CD14-positive monocyte (primary cell): Measurements from ENCODE around the gene SCMH1. TPM values are rescaled to one million over a fixed set of nuclear protein-coding genes. Genes with fewer than 3 reads are reported as not detected.
A peak's percentile ranks its signal among the peaks of the same experiment; 100 is the strongest.

ENCODE experiments used
- DNase-seq, 3 donors: peaks; one replicate each; pipeline ENCODE4 v3.0.0-alpha.2; 2011 to 2022
- H2AFZ ChIP-seq: 2 replicates; pipeline ENCODE4 v1.6.0; 2012; ENCODE audit warnings: mild to moderate bottlenecking, low read depth, low read length, inconsistent platforms; ENCODE audit not compliant: insufficient read depth, poor library complexity, severe bottlenecking
- H3K27ac ChIP-seq, 2 donors: 1 replicate in 1 of 2; 2 replicates in 1 of 2; pipeline ENCODE4 v1.5.1; 2012 to 2013; ENCODE audit warnings: low read length in 2 of 2, control low read depth in 1 of 2, inconsistent platforms in 1 of 2, low read depth in 1 of 2, mild to moderate bottlenecking in 1 of 2
- H3K27me3 ChIP-seq, 2 donors: one replicate each; pipeline versions ENCODE4 v1.6.0 to v1.6.1; 2011 to 2013; ENCODE audit warnings: low read length in 2 of 2; ENCODE audit not compliant: control insufficient read depth in 2 of 2, insufficient read depth in 2 of 2
- H3K36me3 ChIP-seq, 2 donors: replicated peaks in 1 of 2; 1 replicate in 1 of 2; 2 replicates in 1 of 2; pipeline versions ENCODE4 v1.5.1 to v1.6.1; 2012 to 2013; ENCODE audit warnings: low read length in 2 of 2, control low read depth in 1 of 2, inconsistent platforms in 1 of 2, mild to moderate bottlenecking in 1 of 2; ENCODE audit not compliant: insufficient read depth in 2 of 2, control insufficient read depth in 1 of 2
- H3K4me1 ChIP-seq, 2 donors: 1 replicate in 1 of 2; 2 replicates in 1 of 2; pipeline versions ENCODE4 v1.5.1 to v1.6.1; 2012 to 2013; ENCODE audit warnings: low read length in 2 of 2, control low read depth in 1 of 2, inconsistent platforms in 1 of 2, mild to moderate bottlenecking in 1 of 2, moderate library complexity in 1 of 2; ENCODE audit not compliant: insufficient read depth in 2 of 2, control insufficient read depth in 1 of 2
- H3K4me2 ChIP-seq: replicated peaks from 2 replicates; pipeline ENCODE3; 2012; ENCODE audit warnings: low read length, moderate library complexity, mild to moderate bottlenecking; ENCODE audit not compliant: poor library complexity, severe bottlenecking; ENCODE audit errors: extremely low read depth
- H3K4me3 ChIP-seq, 3 experiments: fragments of 200-600 bp in 1 of 3; sonication (generic) in 1 of 3; replicated peaks in 1 of 3; 1 replicate in 2 of 3; 2 replicates in 1 of 3; pipeline ENCODE4 v1.5.1; 2011 to 2013; ENCODE audit warnings: low read length in 3 of 3, mild to moderate bottlenecking in 3 of 3, control low read depth in 2 of 3, low read depth in 2 of 3, inconsistent platforms in 1 of 3, moderate library complexity in 1 of 3
- H3K79me2 ChIP-seq: 2 replicates; pipeline ENCODE4 v1.6.0; 2012; ENCODE audit warnings: mild to moderate bottlenecking, control low read depth, inconsistent platforms, low read length, moderate library complexity; ENCODE audit not compliant: insufficient read depth
- H3K9ac ChIP-seq: 2 replicates; pipeline ENCODE4 v1.6.0; 2017; ENCODE audit warnings: low read length, mild to moderate bottlenecking; ENCODE audit not compliant: insufficient read depth, poor library complexity, severe bottlenecking
- H3K9me3 ChIP-seq, 2 donors: replicated peaks in 1 of 2; 1 replicate in 1 of 2; 2 replicates in 1 of 2; pipeline versions ENCODE4 v1.5.1 to v1.6.1; 2012 to 2013; ENCODE audit warnings: low read length in 2 of 2, control low read depth in 1 of 2; ENCODE audit not compliant: control insufficient read depth in 1 of 2, insufficient read depth in 1 of 2
- H4K20me1 ChIP-seq: 2 replicates; pipeline ENCODE4 v1.6.0; 2012; ENCODE audit warnings: mild to moderate bottlenecking, low read length, control low read depth, moderate library complexity; ENCODE audit not compliant: insufficient read depth
- H3K27ac Mint-ChIP-seq, 7 donors: one replicate each; pipeline ENCODE4 v1.8.0; 2020; ENCODE audit warnings: mild to moderate bottlenecking in 7 of 7, mixed read lengths in 7 of 7, moderate library complexity in 6 of 7, inconsistent platforms in 2 of 7
- H3K27me3 Mint-ChIP-seq, 3 donors: one replicate each; pipeline ENCODE4 v1.8.0; 2021 to 2022; ENCODE audit warnings: low read depth in 3 of 3, mild to moderate bottlenecking in 3 of 3, mixed read lengths in 3 of 3, moderate library complexity in 3 of 3, inconsistent platforms in 1 of 3
- H3K36me3 Mint-ChIP-seq, 2 donors: one replicate each; pipeline ENCODE4 v1.8.0; 2020; ENCODE audit warnings: mixed read lengths in 2 of 2, inconsistent platforms in 1 of 2, mild to moderate bottlenecking in 1 of 2
- H3K4me1 Mint-ChIP-seq: one replicate; pipeline ENCODE4 v1.8.0; 2020; ENCODE audit warnings: mild to moderate bottlenecking, mixed read lengths
- H3K4me3 Mint-ChIP-seq, 2 donors: one replicate each; pipeline ENCODE4 v1.8.0; 2020; ENCODE audit warnings: mild to moderate bottlenecking in 2 of 2, mixed read lengths in 2 of 2, moderate library complexity in 1 of 2
- H3K9me3 Mint-ChIP-seq, 7 donors: one replicate each; pipeline ENCODE4 v1.8.0; 2020 to 2022; ENCODE audit warnings: mixed read lengths in 7 of 7, mild to moderate bottlenecking in 6 of 7, moderate library complexity in 6 of 7, inconsistent platforms in 2 of 7
- CTCF ChIP-seq: fragments of 200-600 bp; IDR thresholded peaks from one replicate; pipeline ENCODE4 v1.8.0; 2022; ENCODE audit warnings: antibody characterized with exemption, mild to moderate bottlenecking
- WGBS: methylation state at CpG from one replicate; pipeline ENCODE4 v1.1.5; 2013; ENCODE audit warnings: missing lambda C conversion rate; ENCODE audit not compliant: insufficient coverage; 5-methylcytosine and 5-hydroxymethylcytosine counted together
- intact Hi-C, 2 donors: fragments of 100-400 bp; cut with micrococcal nuclease; formaldehyde crosslinking; loops; one replicate each; pipeline versions ENCODE4 v1.15.0 to v1.15.1; 2023
- polyA plus RNA-seq, 3 donors: library from polyadenylated mRNA; depleted of rRNA in 1 of 3; unstranded in 2 of 3; stranded (reverse) in 1 of 3; fragments of 300-500 nt in 2 of 3; fragments of >200 nt in 1 of 3; fragmentation: Illumina TruSeq in 2 of 3; gene quantifications; 1 replicate in 2 of 3; 2 replicates in 1 of 3; pipeline ENCODE4 v1.2.3, GENCODE V29; 2012 to 2021

Gene SCMH1
- polyA plus RNA-seq, 3 donors = 0.66 to 12.7 (median 0.74) TPM

- DNase-seq = peak; percentile 15 to 28 (median 17)
- no peak overlapping the region for H3K9ac ChIP-seq
- Mint-ChIP-seq H3K27ac (peak overlapping the region in 5 of 7 donors; percentile 34 to 77 (median 63)), H3K9me3 (no peaks in the 10 kb centered on the region), H3K4me1 (peaks cover 16% of the 10 kb centered on the region), H3K36me3 (peaks cover 22 to 39% of the 10 kb centered on the region in 2 donors), H3K4me3 (no peak overlapping the region), H3K27me3 (no peaks in the 10 kb centered on the region)
- H3K79me2 ChIP-seq = no peaks in the 10 kb centered on the region
- H3K9me3 ChIP-seq = no peaks in the 10 kb centered on the region
- H3K27me3 ChIP-seq = no peaks in the 10 kb centered on the region
- intact Hi-C loops = no loop called here
- H3K27ac ChIP-seq = peak overlapping the region in 1 of 2 donors; percentile 62
- no peak for TF ChIP-seq CTCF
- H3K36me3 ChIP-seq = peaks cover 8 to 26% of the 10 kb centered on the region in 2 donors
- H4K20me1 ChIP-seq = no peaks in the 10 kb centered on the region
- H3K4me3 ChIP-seq = no peak overlapping the region
- 10% methylated on average over 2 of the region's 2 CpGs for WGBS
- H3K4me2 ChIP-seq = no peak overlapping the region
- H2AFZ ChIP-seq = no peak overlapping the region
- peaks cover 8 to 10% of the 10 kb centered on the region in 2 donors for H3K4me1 ChIP-seq
These were observed 188.8 kb downstream of the SCMH1 start for GRCh38 chr1:41053316-41053715.

GRCh38 chr1:41051022-41051421 is 191.1 kb downstream of the SCMH1 start:
- H3K27ac Mint-ChIP-seq = no peak overlapping the region

More at GRCh38 chr1:41051022-41051421, 191.1 kb downstream of the SCMH1 start:
- peaks cover 0 to 2% (median 0%) of the 10 kb centered on the region in 3 donors for H3K27me3 Mint-ChIP-seq
- H3K4me3 Mint-ChIP-seq = no peak overlapping the region
- H4K20me1 ChIP-seq = no peaks in the 10 kb centered on the region
- H3K9me3 Mint-ChIP-seq = peaks cover 0 to 2% (median 0%) of the 10 kb centered on the region in 7 donors
- peaks cover 16% of the 10 kb centered on the region for H3K4me1 Mint-ChIP-seq
- peaks cover 8 to 10% of the 10 kb centered on the region in 2 donors for H3K4me1 ChIP-seq
- H3K27me3 ChIP-seq = no peaks in the 10 kb centered on the region
- H3K27ac ChIP-seq = no peak overlapping the region
- intact Hi-C loops = no loop called here
- H3K79me2 ChIP-seq = no peaks in the 10 kb centered on the region
- no peak overlapping the region for H3K9ac ChIP-seq
- H3K4me3 ChIP-seq = no peak overlapping the region
- no peak overlapping the region for H3K4me2 ChIP-seq
- peaks cover 33 to 49% of the 10 kb centered on the region in 2 donors for H3K36me3 Mint-ChIP-seq
- no CpG with 5 or more reads among the region's 1 CpG for WGBS
- no peak overlapping the region for H2AFZ ChIP-seq
- H3K36me3 ChIP-seq = peaks cover 13 to 46% of the 10 kb centered on the region in 2 donors
- no peak for DNase-seq
- H3K9me3 ChIP-seq = no peaks in the 10 kb centered on the region
- TF ChIP-seq CTCF = no peak
